SK-N-SH treated with all-trans-retinoic acid at 6 μM for 48 hours (cell line): ENCODE results near the gene ARHGAP29.

Experiments used
- CREB5 ChIP-seq: fragments of 250-450 bp; sonication (Bioruptor Pico); IDR thresholded peaks from 2 replicates; pipeline ENCODE4 v1.5.1; 2020; ENCODE audit warnings: low read depth, mild to moderate bottlenecking, moderate library complexity
- PATZ1 ChIP-seq: fragments of 250-450 bp; sonication (Bioruptor Pico); IDR thresholded peaks from 2 replicates; pipeline ENCODE4 v1.8.0; 2020; ENCODE audit warnings: mild to moderate bottlenecking, moderate library complexity, borderline replicate concordance
- RARB ChIP-seq: fragments of 250-450 bp; sonication (Bioruptor Pico); IDR thresholded peaks from 2 replicates; pipeline ENCODE4 v1.8.0; 2021; ENCODE audit warnings: mild to moderate bottlenecking, moderate library complexity
- SNAI2 ChIP-seq: fragments of 250-450 bp; sonication (Bioruptor Pico); IDR thresholded peaks from 2 replicates; pipeline ENCODE4 v1.5.0; 2020; ENCODE audit warnings: mild to moderate bottlenecking, moderate library complexity
- TOX ChIP-seq: fragments of 250-450 bp; sonication (Bioruptor Pico); IDR thresholded peaks from 2 replicates; pipeline ENCODE4 v1.8.0; 2021; ENCODE audit warnings: mild to moderate bottlenecking, moderate library complexity, borderline replicate concordance
- TSHZ2 ChIP-seq: fragments of 250-450 bp; sonication (Bioruptor Pico); IDR thresholded peaks from 2 replicates; pipeline ENCODE4 v1.5.0; 2020; ENCODE audit warnings: mild to moderate bottlenecking, moderate library complexity
- ZFP3 ChIP-seq: fragments of 250-450 bp; sonication (Bioruptor Pico); IDR thresholded peaks from 2 replicates; pipeline ENCODE4 v1.5.0; 2020; ENCODE audit warnings: mild to moderate bottlenecking, moderate library complexity
- ZFP30 ChIP-seq: fragments of 450-650 bp; formaldehyde crosslinking; IDR thresholded peaks from 2 replicates; pipeline ENCODE4 v1.5.0; 2022; ENCODE audit warnings: mild to moderate bottlenecking, moderate library complexity
- ZNF565 ChIP-seq: fragments of 450-650 bp; formaldehyde crosslinking; conservative IDR thresholded peaks from 2 replicates; pipeline ENCODE4 v1.5.0; 2020; ENCODE audit warnings: low read depth, mild to moderate bottlenecking, moderate library complexity
- ZNF8 ChIP-seq: fragments of 450-650 bp; formaldehyde crosslinking; IDR thresholded peaks from 2 replicates; pipeline ENCODE4 v1.5.0; 2020; ENCODE audit warnings: mild to moderate bottlenecking, moderate library complexity
- TF ChIP-seq, protein P1 (sequence below): fragments of 250-450 bp; sonication (Bioruptor Pico); IDR thresholded peaks from 2 replicates; pipeline ENCODE4 v1.8.0; 2021; ENCODE audit warnings: low read depth, mild to moderate bottlenecking, moderate library complexity, borderline replicate concordance

DNA sequence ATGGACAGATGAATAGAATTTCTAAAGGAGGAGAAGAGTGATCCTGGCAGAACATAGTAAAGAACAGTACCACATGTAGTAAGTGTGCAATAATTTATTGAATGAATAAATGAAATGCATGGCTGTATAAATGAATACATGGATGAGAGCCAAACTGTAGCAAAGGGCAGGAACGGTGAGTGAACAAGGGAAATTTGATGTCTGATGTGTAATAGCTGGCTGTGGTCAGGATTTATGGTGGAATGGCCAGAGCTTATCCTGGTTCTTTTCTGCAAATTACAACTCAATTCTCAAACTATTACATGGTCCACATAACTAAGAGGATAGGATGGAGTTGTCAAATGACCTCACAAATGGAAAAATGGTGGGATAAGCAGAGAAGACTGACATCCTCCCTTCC is 43.2 kb upstream of the ARHGAP29 start:
- TF ChIP-seq CREB5 (CRISPR knock-in tag) (no peak), TSHZ2 (CRISPR knock-in tag) (no peak), ZNF565 (no peak), ZFP3 (no peak), TOX (CRISPR knock-in tag) (no peak), ZFP30 (CRISPR knock-in tag) (no peak), ZNF8 (CRISPR knock-in tag) (no peak), SNAI2 (CRISPR knock-in tag) (no peak), RARB (no peak), PATZ1 (CRISPR knock-in tag) (no peak)
- TF ChIP-seq, protein P1, sequence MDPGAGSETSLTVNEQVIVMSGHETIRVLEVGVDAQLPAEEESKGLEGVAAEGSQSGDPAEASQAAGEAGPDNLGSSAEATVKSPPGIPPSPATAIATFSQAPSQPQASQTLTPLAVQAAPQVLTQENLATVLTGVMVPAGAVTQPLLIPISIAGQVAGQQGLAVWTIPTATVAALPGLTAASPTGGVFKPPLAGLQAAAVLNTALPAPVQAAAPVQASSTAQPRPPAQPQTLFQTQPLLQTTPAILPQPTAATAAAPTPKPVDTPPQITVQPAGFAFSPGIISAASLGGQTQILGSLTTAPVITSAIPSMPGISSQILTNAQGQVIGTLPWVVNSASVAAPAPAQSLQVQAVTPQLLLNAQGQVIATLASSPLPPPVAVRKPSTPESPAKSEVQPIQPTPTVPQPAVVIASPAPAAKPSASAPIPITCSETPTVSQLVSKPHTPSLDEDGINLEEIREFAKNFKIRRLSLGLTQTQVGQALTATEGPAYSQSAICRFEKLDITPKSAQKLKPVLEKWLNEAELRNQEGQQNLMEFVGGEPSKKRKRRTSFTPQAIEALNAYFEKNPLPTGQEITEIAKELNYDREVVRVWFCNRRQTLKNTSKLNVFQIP (CRISPR knock-in tag) = no peak
